ENCODE measurements around the gene PDS5A. TPM values are rescaled to one million over a fixed set of nuclear protein-coding genes. Genes with fewer than 3 reads are reported as not detected.
A peak's percentile ranks its signal among the peaks of the same experiment; 100 is the strongest.
"Not testable (repeated sequence)": the region's sequence is repeated elsewhere in the genome, so short reads cannot be mapped to it uniquely, and the experiment has no call there.

PDS5A gene
- total RNA-seq, 1 donor = 35.0 TPM

DNA sequence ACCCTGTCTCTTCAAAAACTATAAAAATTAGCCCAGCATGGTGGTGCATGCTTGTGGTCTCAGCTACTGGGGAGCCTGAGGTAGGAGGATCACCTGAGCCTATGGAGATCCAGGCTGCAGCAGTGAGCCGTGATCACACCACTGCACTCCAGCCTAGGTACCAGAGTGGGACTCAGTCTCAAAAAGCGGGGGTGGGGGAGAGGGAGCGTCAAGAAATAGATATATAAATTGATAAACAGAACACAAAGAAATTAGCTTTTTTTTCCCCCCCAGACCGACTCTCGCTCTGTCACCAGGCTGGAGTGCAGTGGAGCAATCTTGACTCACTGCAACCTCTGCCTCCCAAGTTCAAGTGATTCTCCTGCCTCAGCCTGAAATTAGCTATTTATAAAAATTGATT is 14.1 kb downstream of the PDS5A start:
- no peak for DNase-seq (ENCODE audit: low read depth in 2 of 3, low spot score in 2 of 3)

GRCh38 chr4:39961311-39961877 is 16.3 kb downstream of the PDS5A start:
- DNase-seq (ENCODE audit: low read depth in 2 of 3, low spot score in 2 of 3) = no peak

DNA sequence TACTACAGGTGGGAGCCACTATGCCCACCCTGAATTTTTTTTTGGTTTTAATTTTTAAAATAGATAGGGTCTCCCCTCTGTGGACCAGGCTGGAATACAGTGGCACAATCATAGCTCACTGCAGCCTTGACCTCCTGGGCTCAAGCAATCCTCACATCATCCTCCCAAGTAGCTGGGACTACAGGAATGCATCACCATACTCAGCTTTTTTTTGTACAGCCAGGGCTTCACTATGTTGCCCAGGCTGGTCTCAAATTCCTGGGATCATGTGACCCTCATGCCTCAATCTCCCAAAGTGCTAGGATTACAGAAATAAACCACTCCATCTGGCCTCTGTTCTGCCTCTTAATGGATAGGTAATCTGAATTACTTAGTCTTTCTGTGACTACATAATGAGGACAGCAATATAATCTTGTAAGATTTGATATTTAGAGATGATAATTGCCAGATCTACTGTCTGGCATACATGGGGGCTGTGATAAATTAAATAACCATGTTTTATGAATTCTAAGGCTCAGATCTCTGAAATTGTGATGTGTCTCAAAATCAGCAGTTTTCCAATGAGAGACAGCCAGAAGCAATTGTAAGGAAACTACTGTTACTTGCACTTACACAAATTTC is 26.7 kb downstream of the PDS5A start:
- no peak for DNase-seq (ENCODE audit: low read depth in 2 of 3, low spot score in 2 of 3)

DNA sequence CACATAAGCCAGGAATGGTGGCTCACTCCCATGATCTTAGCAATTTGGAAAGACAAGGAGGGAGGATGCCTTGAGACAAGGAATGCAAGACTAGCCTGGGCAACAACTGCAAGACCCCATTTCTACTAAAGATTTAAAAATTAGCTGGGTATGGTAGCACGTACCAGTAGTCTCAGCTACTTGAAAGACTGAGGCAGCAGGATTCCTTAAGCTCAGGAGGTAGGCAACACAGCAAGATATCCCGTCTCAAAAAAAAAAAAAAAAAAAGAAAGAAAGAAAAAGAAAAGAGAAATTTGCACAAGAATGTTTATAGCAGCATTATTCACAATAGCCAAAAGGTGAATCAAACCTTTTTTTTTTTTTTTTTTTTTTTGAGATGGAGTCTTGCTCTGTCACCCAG is 29.7 kb downstream of the PDS5A start:
- DNase-seq (ENCODE audit: low read depth in 2 of 3, low spot score in 2 of 3) = no peak

- DNase-seq (ENCODE audit: low read depth in 2 of 3, low spot score in 2 of 3) = no peak
Measured at GRCh38 chr4:39947417-39947816, 30.3 kb downstream of the PDS5A start.

- DNase-seq (ENCODE audit: low read depth in 2 of 3, low spot score in 2 of 3) = not testable (repeated sequence)
Measured at GRCh38 chr4:39944245-39944644, 33.5 kb downstream of the PDS5A start.

- no peak for DNase-seq (ENCODE audit: low read depth in 2 of 3, low spot score in 2 of 3)
Measured at GRCh38 chr4:39942507-39942906, 35.2 kb downstream of the PDS5A start.

DNA sequence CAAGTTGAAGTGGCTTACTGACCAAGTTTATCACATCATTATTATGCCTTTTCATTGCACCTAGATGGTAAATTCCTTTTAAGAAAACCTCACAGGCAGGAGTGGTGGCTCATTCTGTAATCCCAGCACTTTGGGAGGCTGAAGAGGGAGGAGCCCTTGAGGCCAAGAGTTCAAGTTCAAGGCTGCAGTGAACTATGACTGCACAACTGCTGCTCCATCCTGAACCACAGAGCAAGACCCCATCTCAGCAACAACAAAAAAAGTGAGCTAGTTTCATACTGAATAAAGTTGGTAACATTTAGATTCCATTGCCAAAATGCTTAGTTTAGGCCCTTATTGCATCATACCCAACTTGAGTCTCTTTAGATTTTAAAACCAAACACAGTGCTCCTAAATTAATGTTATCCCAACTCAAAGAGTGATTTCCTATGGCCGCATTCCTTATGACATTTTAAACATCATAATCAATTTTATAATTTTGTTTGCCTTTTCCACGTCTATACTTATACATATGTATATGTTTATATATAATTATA is 36.0 kb downstream of the PDS5A start:
- DNase-seq (ENCODE audit: low read depth in 2 of 3, low spot score in 2 of 3) = no peak

DNA sequence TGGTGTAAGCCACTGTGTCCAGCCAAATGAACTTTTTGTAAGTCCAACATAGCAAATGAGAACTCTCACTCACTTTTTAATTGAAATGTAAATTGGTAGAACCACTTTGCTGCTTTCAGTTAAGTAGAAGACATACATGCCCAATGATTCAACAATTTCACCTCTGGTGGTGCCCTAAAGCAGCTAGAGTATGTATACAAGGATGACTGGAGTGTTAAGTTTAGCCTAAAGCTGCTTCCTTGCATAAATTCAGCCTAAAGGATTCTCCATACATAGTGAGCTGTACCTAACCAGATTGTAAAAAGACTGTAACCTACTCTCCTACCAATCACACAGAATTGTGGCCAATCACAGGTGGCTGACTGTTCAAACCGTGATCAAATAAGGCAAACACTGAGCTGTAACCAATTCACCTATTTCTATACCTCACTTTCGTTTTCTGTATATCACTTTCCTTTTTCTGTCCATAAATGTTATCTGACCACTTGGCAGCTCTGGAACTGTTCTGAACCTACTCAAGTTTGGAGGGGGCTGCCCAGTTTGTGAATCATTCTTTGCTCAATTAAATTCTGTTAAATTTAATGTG is 39.9 kb downstream of the PDS5A start:
- no peak for DNase-seq (ENCODE audit: low read depth in 2 of 3, low spot score in 2 of 3)

- no peak for DNase-seq (ENCODE audit: low read depth in 2 of 3, low spot score in 2 of 3)
Measured at GRCh38 chr4:39936565-39937418, 40.9 kb downstream of the PDS5A start.

- DNase-seq (ENCODE audit: low read depth in 2 of 3, low spot score in 2 of 3) = no peak
Measured at GRCh38 chr4:39933671-39934590, 43.8 kb downstream of the PDS5A start.

DNA sequence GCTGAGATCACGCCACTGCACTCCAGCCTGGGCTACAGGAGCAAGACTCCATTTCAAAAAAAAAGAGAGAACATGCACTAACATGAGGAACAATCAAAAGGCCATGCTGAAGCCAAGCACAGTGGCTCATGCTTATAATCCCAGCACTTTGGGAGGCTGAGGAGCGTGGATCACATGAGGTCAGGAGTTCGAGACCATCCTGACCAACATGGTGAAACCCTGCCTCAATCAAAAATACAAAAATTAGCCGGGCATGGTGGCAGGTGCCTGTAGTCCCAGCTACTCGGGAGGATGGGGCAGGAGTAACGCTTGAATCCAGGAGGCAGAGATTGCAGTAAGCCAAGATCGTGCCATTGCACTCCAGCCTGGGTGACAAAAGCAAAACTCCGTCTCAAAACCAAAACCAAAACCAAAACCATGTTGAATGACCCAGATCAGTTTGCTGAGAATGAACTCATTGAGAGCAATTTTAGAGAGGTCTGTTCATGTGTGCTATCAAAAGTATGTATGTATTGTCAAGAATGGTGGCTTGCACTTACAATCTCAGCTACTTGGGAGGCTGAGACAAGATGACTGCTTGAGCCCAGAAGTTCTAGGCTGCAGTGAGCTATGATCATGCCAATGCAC is 44.8 kb downstream of the PDS5A start:
- peak in 1 of 3 donors; percentile 20 for DNase-seq (ENCODE audit: low read depth in 2 of 3, low spot score in 2 of 3)

- DNase-seq (ENCODE audit: low read depth in 2 of 3, low spot score in 2 of 3) = no peak
Measured at GRCh38 chr4:39931441-39931901, 46.2 kb downstream of the PDS5A start.

- no peak for DNase-seq (ENCODE audit: low read depth in 2 of 3, low spot score in 2 of 3)
Measured at GRCh38 chr4:39928538-39928937, 49.2 kb downstream of the PDS5A start.

GRCh38 chr4:39924014-39924413 is 53.7 kb downstream of the PDS5A start:
- no peak for DNase-seq (ENCODE audit: low read depth in 2 of 3, low spot score in 2 of 3)

- DNase-seq (ENCODE audit: low read depth in 2 of 3, low spot score in 2 of 3) = no peak
Measured at GRCh38 chr4:39922399-39922798, 55.3 kb downstream of the PDS5A start.

GRCh38 chr4:39913471-39913870 is 64.2 kb downstream of the PDS5A start:
- no peak for DNase-seq (ENCODE audit: low read depth in 2 of 3, low spot score in 2 of 3)

GRCh38 chr4:39910064-39910463 is 67.6 kb downstream of the PDS5A start:
- DNase-seq (ENCODE audit: low read depth in 2 of 3, low spot score in 2 of 3) = no peak

GRCh38 chr4:39908284-39908683 is 69.4 kb downstream of the PDS5A start:
- no peak for DNase-seq (ENCODE audit: low read depth in 2 of 3, low spot score in 2 of 3)

DNA sequence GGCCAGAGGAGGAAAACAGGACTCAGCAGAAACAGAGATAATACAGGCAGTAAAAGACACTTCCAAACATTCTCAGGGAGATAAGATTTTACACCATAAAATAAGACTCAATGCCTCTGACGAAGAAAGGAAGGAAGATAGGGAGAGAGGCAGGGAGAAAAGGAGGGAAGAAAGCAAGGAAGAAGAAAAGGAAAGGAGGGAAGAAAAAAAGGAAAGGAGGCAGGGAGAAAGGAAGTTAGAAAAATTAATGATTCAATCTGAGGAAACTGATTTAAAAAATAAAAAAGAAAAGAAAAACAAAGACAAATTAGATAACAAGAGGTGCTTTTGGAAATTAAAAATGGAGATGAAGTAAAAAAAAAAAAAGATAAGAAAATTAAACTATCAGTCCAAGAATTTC is 72.1 kb downstream of the PDS5A start:
- no peak for DNase-seq (ENCODE audit: low read depth in 2 of 3, low spot score in 2 of 3)

All from hematopoietic multipotent progenitor cell (in vitro differentiated cells).